ENCODE measurements around the gene KCNH2.
"Not testable (repeated sequence)": the region's sequence is repeated elsewhere in the genome, so short reads cannot be mapped to it uniquely, and the experiment has no call there.

Gene KCNH2

DNA sequence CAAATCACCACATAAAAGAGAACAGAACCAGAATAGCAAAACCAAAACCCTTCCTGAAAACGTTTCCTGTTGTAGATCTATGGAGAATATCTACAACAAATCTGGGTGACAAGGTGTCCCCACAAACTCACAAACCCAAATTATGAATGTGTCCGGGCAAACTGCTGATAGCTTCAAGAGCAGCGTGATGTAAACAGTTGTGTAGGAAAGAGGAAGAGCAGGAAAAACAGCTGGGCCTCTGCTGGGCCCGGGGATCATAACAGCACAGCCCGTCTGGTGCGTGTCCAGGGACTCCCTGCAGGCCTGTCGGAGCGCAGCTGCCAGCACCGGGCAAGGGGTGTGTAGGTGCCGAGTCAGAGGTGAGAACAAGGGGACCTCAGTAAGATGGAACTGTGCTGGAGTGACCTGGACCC is 53.7 kb downstream of the KCNH2 start:
- no peak for DNase-seq

DNA sequence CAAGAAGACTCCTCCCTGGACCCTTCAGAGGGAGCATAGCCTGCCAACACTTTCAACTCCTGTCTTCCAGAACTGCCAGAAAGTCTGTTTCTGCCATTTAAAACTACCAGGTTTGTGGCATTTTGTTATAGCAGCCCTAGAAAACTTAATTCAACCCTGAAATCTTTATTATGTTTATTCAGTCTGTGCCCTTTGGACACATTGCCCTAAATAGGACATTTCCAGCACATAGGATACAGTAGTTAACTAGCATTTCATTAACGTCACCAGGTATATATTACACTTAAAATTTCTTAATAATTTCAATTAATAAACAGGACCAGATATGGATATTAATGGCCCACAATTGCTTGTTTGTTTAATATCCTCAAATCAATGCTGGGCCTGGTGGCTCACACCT is 54.3 kb downstream of the KCNH2 start:
- no peak for DNase-seq

DNA sequence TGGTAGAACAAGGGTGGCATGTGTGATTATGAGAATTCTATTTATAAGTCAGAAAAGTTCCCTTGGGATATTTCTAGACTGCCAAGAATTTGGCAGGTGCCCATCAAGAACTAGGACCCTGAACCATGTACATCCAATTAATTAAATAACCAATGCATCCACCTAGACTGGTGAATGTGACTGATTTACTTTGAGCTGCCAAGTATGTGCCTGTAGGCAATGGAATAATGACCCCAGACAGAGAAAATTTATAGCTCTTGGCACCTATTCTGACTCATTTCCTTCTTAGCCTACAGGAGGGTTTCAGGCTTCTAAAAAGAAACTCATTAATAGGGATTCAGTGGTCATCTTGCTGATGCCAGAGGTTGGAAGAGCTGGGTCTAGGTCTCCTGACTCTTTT is 54.9 kb downstream of the KCNH2 start:
- DNase-seq = no peak

DNA sequence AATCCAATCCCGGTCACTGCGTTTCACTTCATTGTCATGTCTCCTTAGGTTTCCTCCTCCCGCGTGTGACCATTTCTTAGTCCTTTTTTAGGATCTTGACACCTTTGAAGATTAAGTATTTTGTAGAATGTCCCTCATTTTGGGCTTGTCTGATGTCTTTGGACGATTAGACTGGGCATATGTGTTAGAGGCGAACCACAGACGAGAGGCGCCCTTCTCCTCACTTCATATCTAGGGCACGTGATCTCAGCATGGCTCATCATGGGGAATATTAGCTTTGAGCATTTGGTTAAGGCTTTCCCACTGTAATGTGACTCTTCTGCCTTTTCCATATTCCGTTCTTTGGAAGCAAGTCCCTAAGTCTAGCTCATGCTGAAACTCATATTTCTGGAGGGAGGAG is 59.0 kb downstream of the KCNH2 start:
- DNase-seq = no peak

DNA sequence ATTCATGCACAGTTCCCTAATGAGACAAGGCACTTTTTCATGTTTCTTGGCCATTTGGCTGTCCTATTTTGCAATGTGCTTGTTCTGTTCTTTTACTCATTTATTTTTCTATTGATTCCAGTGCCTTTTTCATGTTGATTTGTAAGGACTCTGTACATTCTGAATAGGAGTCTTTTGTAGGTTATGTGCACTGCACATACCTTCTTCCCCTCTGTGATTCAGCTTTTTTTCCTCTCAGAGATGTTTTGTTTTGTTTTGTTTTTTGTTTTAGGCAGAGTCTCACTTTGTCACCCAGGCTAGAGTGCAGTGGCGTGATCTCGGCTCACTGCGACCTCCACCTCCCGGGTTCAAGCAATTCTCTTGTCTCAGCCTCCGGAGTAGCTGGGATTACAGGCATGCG is 59.7 kb downstream of the KCNH2 start:
- no peak for DNase-seq

DNA sequence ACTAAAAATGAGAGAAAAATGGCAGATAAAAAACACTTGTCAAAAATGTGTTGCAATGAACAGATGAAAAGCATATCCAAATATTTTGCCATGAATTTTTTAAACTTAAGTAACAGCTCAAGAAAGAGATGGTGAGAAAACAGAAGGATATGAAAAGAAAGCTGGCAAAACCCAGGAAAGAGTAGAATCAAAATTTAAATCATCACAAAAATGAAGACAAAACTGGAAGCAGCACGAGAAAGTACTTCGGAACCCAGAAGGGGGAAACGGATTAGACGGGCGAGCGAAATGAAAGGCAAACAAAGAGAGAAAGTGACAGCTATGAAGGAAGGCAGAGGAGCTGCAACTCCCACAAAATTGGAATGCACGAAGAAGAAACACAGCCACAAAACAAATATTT is 60.2 kb downstream of the KCNH2 start:
- no peak for DNase-seq

DNA sequence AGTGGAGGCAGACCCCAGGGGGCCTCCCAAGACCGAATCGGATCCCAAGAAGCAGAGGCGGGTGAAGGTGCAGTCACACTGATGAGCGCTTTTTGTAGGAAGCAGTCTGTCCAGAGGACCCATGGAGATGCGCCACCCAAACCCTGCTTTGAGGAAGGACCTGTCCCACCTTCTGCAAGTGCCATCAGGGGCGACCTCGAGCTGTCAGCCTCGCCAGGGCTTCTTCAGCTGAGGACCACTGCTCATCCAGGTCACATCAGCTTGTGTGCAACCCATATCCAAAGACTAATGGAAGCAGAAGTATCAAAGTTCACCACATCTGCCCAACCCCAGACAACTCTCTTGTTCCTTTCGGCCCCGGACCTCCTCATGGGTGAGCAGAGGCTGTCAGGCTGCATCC is 61.5 kb downstream of the KCNH2 start:
- DNase-seq = no peak

DNA sequence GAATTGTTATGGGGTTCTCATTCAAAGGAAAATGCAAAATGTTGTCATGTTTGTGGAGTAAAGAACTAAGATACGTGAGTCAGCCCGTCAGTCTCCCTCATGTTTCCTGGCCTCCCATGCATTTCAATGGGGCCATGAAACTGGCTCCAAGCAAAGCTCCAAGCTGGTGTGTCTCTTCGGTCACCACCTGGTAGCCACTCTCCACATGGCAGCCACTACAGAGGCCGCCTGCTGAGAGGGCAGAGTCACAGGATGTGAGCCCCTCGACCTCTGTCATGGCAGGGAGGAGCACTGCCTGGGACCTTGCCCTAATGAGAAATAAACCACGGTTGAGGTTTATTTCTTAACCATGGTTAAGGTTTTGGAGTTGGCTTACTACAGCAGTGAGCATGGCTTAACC is 63.2 kb downstream of the KCNH2 start:
- no peak for DNase-seq

DNA sequence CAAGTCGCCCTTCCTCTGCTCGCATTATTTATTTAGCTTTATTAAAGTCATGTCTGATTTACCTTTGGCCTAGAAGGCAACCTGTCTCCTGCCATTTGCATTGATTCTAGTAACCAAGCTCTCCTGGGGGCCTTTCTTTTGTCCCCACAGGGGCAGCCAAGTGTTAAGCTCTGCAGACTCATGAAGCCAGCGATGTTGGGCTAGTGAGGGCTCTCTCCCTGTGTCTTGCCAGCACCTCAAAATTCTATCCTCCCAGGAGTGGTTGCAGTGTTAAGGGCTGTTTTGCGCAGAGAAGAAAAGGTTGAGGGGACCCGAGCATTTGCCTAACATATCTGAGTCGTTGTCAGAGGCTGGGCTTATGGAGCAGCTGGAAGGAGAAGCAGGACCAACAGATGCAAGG is 63.9 kb downstream of the KCNH2 start:
- no peak for DNase-seq

DNA sequence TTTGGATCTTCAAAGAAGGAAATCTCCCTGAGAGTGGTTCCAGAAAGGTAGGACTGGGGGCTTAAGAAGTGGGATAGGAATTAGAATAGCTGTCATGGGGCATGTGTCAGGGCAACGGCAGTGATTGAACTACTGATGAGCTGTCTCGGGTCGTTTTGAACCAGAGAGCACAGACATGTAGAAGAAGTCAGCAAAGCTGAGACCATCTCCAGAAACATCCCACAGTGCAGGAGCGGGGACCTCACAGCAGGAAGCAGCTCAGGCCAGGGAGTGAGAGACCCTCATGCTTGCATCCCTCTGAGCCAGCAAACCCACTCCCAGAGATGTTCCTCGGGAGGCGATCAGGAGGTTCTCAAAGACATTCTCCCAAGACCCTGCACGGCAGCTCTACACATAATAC is 65.7 kb downstream of the KCNH2 start:
- DNase-seq = no peak

DNA sequence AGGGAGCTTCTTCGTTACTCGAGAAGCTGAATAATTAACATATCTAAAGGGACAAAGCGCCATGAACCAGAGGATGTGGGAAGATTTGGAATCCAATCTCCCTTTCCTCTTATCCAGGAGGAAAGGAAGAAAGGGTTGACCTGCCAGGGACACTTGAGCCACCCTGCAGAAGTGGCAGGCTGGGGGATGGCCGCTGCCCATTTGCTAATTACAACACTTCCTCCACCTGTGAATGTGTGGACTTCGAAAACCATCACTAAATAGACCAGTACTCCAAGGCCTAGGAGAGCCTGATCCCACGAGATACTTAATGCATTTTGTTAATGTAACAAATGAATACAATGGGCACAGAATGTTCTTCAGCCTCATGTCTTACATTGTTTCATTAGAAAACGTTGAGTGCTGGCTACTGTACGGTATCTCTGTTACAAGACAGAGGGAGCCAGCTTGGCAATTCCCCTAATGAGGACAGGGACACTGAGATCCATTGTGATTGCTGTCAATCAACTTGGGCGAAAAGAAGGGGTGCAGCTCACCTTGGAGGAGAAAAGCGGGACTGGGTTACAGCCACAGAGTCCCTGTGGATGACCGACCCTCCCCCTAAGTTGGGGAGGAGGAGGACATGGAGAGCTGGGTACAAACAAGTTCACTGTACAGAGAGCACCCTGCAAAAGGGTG is 66.4 kb downstream of the KCNH2 start:
- DNase-seq = no peak

DNA sequence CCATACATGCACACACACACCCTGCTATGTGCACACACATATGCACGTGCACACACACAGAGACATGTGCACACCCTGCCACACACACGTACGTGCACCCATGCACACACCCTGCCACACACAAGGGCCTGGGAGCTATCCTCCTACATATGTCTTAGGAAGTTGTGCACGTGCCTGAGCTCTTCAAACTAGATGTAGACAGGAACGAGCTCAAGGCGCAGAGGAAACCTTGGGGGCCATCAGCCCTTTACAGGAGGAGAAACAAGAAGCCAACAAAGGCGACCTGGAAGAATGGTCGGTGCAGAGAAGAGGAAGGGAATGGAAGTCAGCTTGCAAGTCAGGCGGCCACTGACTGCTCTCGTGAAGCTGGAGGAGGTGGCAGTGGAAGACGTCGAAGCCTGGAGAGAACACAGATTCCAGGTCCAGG is 67.1 kb downstream of the KCNH2 start:
- DNase-seq = no peak

DNA sequence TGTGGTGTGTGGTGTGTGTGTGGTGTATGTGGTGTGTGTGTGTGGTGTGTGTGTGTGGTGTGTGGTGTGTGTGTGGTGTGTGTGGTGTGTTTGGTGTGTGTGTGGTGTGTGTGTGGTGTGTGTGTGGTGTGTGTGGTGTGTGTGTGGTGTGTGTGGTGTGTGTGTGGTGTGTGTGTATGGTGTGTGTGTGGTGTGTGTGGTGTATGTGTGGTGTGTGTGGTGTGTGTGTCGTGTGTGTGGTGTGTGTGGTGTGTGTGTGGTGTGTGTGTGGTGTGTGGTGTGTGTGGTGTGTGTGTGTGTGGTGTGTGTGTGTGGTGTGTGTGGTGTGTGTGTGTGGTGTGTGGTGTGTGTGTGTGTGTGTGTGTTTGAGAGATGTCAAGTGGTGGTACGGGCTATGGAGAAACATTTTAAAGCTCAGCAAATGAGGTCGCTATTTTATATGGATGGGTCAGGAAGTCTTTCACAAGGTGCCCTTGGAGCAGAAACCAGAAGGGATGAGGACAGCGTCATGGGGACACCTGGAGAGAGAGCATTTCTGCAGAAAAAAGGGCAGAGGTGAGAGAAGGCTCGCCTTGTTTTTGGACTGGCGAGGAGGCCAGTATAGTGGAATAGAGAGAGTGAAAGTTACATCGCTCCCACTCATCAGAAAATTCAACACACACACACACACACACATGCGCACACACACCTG is 67.7 kb downstream of the KCNH2 start:
- not testable (repeated sequence) for DNase-seq

DNA sequence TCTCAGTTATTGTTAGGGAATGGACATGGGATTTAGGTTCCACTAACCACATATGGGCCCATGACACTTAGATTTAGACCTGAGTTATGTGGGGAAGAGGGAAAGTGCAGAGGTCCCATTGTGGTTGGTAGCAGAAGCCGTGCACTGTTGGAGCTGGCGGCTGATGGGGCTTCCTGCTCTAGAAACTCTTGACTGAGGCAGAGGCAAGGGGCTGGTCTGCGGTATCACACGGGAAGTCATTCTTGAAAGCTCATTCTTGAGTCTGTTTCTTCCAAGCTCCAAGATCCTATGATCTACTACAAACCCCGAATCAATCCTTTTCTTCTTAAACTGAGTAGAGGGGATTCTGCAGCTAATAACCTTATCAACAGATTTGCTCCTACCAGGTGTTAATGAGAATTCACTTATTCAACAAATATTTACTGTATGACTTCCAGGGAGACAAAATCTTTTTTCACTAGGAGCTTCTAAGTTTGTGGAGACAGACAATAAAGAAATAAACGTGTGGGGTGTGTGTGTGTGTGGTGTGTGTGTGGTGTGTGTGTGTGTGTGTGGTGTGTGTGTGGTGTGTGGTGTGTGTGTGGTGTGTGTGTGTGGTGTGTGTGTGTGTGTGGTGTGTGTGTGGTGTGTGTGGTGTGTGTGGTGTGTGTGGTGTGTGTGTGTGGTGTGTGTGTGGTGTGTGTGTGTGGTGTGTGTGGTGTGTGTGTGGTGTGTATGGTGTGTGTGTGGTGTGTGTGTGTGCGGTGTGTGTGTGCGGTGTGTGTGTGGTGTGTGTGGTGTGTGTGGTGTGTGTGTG is 68.7 kb downstream of the KCNH2 start:
- DNase-seq = peak; percentile 40

DNA sequence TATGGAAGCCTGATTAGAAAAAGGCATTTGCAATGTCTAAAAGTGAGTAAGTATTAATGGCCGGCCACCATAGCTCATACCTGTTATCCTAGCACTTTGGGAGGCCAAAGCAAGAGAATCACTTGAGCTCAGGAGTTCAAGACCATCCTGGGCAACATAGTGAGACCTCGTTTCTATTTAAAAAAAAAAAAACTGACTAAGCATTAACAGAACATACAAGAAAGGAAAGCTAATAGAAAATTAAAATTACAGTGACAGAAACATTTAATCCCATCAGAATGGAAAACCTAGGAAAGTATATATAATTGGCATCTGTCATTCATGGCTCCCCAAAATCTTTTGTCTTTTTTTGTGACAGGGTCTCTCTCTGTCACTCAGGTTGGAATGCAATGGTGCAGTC is 69.9 kb downstream of the KCNH2 start:
- no peak for DNase-seq

DNA sequence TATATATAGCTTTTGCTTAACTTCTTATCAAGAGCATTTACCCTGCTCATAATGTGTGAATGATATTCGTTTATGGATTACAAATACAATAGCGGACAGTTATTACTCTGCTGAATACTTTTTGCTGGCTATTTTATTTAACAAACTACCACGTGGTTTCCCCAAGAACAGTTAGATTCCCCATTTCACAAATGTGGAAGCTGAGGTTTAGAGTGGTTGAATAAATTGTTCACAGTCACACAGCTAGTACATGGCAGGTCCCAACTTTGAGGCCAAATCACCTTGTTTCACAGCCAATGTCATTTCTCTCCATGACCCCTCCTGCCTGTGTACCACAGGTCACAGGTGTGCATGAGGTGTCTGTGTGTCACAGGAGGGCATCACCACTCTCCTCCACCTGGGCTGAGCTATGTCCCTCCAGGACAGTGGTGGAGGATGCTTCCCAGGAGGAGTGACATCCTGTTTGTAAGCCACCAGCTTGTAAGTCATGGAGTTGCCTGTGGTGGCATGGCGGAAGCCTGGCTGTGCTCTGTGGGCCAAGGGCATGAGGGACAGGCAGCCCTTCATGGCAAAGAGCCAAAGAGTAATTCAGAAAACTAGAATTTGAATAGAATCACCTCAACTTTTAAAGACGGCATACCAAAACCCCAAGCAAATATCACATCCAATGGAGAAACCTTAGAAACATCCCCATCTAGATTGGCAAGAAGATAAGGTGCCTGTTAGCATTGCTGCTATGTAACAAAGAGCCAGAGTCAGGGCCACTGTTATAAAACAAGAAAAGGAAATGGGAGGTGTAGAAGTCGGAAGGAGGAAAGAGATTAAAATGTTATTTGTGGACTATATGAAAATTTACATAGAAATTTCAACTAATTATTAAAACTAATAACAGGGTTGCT is 73.9 kb downstream of the KCNH2 start:
- DNase-seq = no peak

DNA sequence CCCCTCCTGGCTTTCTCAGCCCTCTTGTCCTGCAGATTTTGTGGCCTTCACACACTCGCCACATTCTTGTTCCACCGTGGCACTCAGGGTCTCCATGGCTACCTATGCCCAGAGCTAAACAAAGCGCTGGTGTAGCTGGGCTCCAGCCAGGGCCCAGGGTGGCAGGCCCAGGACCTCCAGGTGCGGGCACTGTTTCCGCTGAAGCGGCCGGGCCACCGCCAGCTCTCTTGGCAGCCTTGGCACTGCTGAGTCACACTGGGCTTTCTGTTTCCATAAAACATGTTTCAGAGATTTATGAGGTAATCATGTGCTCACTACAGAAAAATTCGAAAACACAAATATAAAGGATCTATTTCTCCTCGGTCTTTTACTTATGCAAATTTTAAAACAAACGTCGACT is 74.5 kb downstream of the KCNH2 start:
- DNase-seq = peak; percentile 37

DNA sequence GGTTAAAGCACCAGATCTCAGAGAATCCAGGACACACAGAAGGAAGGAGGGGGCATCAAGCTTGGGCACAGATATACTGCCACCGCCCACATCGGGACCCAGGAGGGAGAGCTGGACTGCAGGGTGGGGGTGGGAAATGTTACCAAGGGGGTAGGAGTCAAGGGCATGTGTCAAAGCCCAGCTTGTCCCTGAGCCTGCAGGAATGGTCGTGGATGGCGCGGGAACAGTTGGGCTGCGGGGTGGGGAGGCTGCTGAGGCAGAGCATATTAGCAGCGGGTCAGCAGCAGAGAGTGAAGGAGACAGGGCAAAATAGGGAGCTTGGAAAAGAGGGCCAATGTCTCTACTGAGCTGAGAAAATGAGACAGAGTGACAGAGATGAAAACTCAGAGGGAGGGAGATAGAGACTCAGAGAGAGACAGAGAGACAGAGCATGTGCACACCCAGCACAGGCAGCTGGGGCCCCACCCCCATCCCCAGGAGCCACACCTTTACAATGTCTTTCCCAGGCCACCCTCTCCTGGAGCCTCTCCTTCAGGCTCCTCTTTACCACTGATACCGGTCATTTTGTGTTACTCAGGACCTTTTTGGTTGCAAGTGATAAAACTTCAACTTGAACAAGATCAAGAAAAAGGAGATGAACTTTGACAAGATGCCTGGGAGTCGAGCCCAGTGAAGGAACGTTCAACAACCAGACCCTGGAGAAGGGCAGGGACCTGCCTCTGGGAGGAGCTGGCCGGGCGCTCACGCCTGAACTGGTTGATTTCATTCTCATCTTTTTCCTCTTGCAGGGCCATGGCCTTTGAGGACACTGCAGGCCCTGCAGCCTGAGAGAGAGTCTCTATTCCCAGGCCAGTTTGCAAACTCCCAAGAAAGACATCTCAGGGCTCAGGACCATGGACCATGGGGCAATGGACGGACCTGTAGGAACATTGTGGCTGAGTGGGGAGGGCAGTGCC is 75.8 kb downstream of the KCNH2 start:
- DNase-seq = no peak

DNA sequence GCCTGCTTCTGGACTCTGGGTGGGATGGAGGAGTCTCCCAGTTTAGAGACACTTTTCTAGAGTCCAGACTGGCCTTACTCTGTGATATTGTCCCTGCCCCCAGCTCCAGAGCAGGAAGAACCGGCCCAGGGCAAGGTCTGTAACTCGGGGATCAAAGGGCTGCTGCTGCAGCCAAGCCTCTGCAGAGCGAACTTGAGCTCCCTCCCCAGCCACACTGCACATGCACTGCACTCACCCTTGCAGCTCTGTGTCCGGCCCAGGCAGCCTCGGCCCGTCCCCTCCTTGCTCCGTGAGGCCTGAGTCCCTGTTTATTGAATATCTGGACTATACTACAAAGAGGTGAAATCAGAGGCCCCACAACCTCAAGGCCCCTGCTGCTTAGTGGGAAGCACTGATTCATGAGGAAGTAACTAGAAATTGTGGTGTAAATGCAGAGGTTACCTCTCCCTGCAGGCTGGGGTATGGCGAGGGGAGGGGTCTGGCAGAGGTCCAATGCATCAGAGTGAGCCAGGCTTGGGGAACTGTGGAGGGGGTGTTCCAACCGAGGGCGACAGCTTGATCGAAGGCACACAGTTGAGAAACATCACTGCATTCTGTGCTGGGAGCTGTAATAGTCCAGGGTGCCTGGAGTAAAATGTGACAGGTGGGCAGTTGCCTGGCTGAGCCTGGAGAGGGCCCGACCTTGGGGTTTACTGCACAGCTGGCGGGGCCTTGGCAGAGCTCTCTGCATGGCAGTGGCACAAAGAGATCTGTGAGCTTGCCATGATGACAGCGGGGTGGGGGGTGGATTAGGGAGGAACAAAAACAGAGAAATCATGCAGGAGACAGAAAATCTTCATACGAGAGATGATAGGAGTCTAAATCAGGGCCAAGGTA is 76.7 kb downstream of the KCNH2 start:
- DNase-seq = no peak

DNA sequence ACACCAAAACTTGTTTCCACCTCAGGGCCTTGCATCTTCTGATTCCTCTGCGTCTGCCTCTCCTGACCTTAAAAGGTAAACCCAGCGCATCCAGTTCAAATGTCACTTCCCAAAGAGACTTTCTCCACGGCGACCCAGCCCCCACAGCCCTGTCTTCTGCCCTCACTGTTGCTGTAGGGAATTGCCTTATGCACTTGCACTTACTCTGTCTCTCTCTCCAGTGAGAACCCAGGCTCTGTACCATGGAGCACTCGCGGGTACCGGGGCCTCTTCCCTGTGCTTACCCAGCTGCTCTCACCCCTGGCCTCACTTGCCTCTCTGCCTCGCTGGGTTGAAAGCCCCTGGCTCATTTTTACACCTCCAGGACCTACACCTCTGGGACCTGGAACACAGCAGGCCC is 77.4 kb downstream of the KCNH2 start:
- no peak for DNase-seq
